ENCODE results near the gene TDRD12.

TDRD12 gene

DNA sequence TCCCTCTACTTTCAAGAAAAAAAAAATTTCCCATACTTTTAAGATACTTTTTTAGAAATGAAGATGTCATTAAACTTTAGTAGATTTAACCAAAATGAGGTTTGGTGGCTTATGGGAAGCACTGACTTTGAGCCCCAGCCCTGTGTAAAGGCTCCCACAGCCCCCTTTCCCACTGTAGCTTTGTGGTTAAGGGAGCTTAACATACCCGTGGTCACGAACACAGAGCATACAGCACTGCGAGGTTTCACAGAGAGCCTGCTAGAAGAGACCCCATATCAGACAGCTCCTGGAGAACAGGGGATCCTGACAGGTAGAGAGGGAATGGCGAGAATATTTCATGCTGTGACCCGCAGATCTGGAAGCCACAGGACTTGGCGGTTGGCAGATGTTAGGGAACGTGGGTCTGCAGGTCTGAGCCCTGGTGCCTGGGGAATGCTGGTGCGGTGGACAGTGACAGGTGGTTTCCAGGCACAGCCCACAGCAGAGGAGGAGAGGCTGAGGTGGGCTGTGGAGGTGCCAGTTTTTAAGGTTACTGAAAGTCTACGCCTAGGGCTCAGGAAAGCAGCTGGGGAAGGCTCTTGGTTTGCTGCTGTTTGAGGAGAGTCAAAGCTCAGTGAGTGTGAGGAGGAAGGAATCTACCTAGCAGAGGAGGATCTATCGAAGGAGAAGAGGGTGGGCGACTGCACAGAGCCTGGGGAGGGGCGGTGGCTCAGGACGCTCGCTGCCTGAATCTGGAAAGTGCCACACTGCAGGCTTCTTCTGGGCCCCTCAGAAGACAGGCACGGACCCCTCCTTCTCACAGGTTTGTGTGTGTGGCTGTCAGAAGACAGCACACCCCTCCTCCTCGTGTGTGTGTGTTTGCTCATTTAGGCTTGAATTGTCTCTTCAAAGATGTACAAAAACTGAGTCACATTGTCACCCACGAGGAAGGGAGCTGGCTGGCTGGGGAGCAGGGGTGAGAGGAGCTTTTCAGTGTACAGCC, 100.1 kb downstream of the TDRD12 start:
- TF ChIP-seq CTCF (conservative IDR thresholded peaks at IDR 0.05; ENCODE audit: control insufficient read depth, insufficient read depth, low read depth, low read length), result no peak
- H3K4me3 ChIP-seq (ENCODE audit: control insufficient read depth, low read depth, low read length), result no peak overlapping the region
- DNase-seq (ENCODE audit: low read depth), result no peak

DNA sequence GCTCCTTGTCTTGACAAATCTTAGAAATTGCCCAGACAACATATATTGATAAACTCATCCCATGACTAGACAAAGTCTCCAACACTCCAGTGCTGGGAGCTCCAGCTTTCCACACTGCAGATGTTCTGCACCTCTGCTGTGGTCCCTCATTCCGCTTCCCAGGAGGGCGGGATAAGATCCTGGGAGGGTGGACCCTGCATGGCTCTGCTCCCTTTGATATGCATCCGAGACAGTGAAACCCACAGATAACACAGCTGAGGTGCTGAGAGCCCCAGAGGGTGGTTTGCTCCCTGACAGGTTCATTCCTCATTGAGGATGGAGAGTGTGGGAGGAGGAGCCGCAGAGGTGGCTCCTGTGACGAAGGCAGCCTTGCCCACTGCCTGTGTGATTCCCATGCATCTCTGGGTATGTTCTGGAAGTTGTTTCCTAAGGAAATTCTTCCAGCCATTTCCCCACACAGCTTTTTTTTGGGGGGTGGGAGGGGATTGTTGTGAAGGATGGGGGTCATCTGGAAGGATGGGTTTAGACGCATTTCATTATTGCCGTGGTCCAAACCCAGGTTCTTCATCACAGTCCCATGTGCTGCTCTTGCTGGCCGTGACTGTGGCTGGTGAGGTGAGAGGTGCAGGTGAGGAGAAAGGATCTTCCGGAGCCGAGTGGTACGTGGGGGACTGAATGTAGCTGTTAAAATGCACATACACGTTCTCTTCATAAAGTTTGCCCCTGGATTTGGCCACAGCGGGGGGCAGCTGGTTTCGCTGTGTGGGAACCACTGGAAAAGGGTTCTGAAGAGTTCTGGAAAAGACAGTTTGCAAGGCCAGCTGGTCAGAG, 103.6 kb downstream of the TDRD12 start:
- H3K4me3 ChIP-seq (ENCODE audit: control insufficient read depth, low read depth, low read length), result no peak overlapping the region
- no peak for TF ChIP-seq CTCF (conservative IDR thresholded peaks at IDR 0.05; ENCODE audit: control insufficient read depth, insufficient read depth, low read depth, low read length)
- DNase-seq (ENCODE audit: low read depth), result no peak

DNA sequence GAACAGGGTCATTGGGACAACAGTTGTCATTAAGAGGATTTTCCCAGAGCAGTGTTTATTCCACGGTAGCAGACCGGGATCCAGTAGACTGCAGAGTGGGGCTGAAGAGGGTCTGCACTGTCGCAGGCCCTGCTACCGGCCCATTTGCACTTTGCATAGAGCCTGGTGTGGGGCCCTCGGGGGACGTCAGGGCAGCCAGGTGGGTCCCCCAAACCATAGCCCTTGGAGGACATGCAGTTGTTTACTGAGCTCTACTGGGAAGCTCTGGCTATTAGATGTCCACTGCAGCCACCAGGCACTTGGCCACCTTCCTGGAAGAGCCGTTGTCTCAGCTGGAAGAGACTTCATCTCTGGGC, 104.2 kb downstream of the TDRD12 start:
- H3K4me3 ChIP-seq (ENCODE audit: control insufficient read depth, low read depth, low read length), result no peak overlapping the region
- no peak for TF ChIP-seq CTCF (conservative IDR thresholded peaks at IDR 0.05; ENCODE audit: control insufficient read depth, insufficient read depth, low read depth, low read length)
- DNase-seq (ENCODE audit: low read depth), result no peak

DNA sequence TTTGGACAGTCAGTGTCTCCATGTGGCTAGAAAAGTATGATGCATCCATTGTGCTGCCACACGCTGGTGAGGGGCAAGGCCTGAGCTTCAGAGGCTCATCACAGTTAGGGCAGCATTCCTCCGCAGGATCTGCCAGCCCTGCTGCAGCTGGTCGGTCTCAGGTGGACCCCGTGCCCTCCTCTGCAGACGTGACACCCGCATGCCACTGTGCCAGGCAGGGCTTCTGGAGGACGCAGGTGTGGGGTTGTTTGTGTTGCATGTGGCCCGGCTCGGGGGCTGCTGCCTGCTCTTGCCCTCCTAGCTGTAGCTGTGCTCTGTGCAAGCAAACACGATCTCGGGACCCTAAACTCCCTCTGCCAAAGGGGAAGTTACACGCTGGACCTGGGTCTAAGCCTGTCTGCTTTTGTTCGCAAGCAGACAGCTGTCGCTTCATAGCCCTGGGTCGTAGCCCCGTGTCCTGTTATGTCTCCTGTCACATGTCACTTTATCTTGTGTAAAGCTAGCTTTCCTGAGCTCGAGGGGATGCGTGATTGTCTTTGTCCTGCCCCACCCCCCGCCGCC, 104.7 kb downstream of the TDRD12 start:
- TF ChIP-seq CTCF (conservative IDR thresholded peaks at IDR 0.05; ENCODE audit: control insufficient read depth, insufficient read depth, low read depth, low read length), result no peak
- DNase-seq (ENCODE audit: low read depth), result no peak
- H3K4me3 ChIP-seq (ENCODE audit: control insufficient read depth, low read depth, low read length), result no peak overlapping the region

GRCh38 chr19:32824916-32825608, 105.5 kb downstream of the TDRD12 start:
- TF ChIP-seq CTCF (conservative IDR thresholded peaks at IDR 0.05; ENCODE audit: control insufficient read depth, insufficient read depth, low read depth, low read length), result no peak
- DNase-seq (ENCODE audit: low read depth), result no peak
- H3K4me3 ChIP-seq (ENCODE audit: control insufficient read depth, low read depth, low read length), result no peak overlapping the region

DNA sequence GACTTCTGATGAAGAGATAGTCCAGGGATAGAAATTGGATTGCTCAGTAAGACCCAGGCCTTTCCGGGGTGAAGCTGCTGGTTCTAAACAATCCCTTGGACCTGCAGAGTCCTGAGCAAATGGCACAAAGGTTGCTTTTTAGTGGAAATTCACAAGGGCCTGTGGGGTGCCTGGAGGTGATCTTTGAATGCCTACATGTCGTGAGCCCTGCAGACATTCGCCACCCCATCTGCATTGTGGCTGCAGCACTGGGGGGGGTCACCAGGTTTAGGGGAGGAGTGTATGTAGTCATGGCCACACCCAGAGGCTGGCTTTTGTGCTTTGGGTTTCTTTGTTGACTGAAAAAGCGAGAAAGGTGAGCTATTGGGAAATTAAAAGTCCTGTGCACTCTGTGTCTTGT, 108.6 kb downstream of the TDRD12 start:
- DNase-seq (ENCODE audit: low read depth), result no peak
- no peak for TF ChIP-seq CTCF (conservative IDR thresholded peaks at IDR 0.05; ENCODE audit: control insufficient read depth, insufficient read depth, low read depth, low read length)
- no peak overlapping the region for H3K4me3 ChIP-seq (ENCODE audit: control insufficient read depth, low read depth, low read length)
